ENCODE measurements around the gene NEUROD2. TPM values are rescaled to one million over a fixed set of nuclear protein-coding genes. Genes with fewer than 3 reads are reported as not detected.

The NEUROD2 gene
- total RNA-seq, 1 experiment from 2014 or later = not detected

DNA sequence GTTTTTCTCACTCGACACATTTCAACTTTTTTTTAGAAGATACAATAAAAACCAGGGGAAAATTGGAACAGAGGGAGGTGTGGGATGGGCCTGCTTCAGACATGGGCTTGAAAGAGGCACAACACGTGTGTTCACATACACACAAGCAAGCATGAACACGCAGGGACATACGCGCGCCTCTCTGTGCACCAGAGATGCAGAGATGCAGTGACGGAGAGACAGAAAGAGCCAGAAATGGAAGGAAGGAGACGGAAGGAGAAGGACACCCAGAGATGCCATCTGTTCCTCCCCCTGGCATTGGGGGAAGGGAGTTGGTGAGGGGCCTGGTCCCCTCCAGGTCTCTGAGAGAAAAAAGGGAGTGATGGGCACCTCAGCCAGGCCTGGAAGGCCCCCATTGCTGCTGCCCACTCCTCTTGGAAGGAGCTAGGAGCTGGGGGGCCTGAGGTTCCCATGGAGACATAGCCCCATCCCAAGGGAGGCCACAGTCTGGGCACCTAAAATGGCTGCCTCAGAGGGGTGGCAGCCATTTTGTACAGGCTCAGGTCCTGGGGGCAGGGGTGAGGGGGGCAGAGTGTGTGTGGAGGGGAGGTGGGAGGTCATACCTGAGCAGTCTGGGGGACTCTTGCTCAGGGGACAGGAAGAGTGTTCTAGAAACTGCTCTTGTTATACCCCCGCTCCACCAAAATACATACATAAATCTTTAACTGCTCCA lies 3.8 kb upstream of the NEUROD2 start:
- DNase-seq (ENCODE audit: low read depth, low spot score) = no peak
- no peak for ATAC-seq
- no peaks in the 10 kb centered on the region for H3K9me3 ChIP-seq (ENCODE audit: control insufficient read depth, insufficient read depth, low read depth, low read length)
- ChIA-PET CTCF (no interaction called here), POLR2A (no interaction called here)
- no peaks in the 10 kb centered on the region for H3K36me3 ChIP-seq (ENCODE audit: control insufficient read depth, insufficient read depth, low read length)
- H3K4me3 ChIP-seq (ENCODE audit: low read depth in 2 of 2, low read length in 2 of 2) = no peak overlapping the region
- H3K4me1 ChIP-seq (ENCODE audit: control insufficient read depth, insufficient read depth, low read length) = no peaks in the 10 kb centered on the region
- no peaks in the 10 kb centered on the region; the same call in 1 of the 2 replicates for H3K27me3 ChIP-seq (ENCODE audit: control insufficient read depth, insufficient read depth, low read length)
- no peak overlapping the region for H3K27ac ChIP-seq (ENCODE audit: low read length)
- BruUV-seq (replicated peaks) = no TSS peak
- TF ChIP-seq, protein P1, sequence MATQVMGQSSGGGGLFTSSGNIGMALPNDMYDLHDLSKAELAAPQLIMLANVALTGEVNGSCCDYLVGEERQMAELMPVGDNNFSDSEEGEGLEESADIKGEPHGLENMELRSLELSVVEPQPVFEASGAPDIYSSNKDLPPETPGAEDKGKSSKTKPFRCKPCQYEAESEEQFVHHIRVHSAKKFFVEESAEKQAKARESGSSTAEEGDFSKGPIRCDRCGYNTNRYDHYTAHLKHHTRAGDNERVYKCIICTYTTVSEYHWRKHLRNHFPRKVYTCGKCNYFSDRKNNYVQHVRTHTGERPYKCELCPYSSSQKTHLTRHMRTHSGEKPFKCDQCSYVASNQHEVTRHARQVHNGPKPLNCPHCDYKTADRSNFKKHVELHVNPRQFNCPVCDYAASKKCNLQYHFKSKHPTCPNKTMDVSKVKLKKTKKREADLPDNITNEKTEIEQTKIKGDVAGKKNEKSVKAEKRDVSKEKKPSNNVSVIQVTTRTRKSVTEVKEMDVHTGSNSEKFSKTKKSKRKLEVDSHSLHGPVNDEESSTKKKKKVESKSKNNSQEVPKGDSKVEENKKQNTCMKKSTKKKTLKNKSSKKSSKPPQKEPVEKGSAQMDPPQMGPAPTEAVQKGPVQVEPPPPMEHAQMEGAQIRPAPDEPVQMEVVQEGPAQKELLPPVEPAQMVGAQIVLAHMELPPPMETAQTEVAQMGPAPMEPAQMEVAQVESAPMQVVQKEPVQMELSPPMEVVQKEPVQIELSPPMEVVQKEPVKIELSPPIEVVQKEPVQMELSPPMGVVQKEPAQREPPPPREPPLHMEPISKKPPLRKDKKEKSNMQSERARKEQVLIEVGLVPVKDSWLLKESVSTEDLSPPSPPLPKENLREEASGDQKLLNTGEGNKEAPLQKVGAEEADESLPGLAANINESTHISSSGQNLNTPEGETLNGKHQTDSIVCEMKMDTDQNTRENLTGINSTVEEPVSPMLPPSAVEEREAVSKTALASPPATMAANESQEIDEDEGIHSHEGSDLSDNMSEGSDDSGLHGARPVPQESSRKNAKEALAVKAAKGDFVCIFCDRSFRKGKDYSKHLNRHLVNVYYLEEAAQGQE (IDR thresholded peaks at IDR 0.05; ENCODE audit: insufficient read depth in 1 of 2, low read depth in 2 of 2, low read length in 1 of 2) = no peak
- TF ChIP-seq POLR2AphosphoS5 (IDR thresholded peaks at IDR 0.05; ENCODE audit: low read depth, low read length) (no peak), SIN3A (IDR thresholded peaks at IDR 0.05; ENCODE audit: borderline replicate concordance, insufficient read depth, low read depth, low read length) (no peak), TCF7L2 (IDR thresholded peaks at IDR 0.05; ENCODE audit: low read depth, low read length) (no peak)
- TF ChIP-seq, protein P2, sequence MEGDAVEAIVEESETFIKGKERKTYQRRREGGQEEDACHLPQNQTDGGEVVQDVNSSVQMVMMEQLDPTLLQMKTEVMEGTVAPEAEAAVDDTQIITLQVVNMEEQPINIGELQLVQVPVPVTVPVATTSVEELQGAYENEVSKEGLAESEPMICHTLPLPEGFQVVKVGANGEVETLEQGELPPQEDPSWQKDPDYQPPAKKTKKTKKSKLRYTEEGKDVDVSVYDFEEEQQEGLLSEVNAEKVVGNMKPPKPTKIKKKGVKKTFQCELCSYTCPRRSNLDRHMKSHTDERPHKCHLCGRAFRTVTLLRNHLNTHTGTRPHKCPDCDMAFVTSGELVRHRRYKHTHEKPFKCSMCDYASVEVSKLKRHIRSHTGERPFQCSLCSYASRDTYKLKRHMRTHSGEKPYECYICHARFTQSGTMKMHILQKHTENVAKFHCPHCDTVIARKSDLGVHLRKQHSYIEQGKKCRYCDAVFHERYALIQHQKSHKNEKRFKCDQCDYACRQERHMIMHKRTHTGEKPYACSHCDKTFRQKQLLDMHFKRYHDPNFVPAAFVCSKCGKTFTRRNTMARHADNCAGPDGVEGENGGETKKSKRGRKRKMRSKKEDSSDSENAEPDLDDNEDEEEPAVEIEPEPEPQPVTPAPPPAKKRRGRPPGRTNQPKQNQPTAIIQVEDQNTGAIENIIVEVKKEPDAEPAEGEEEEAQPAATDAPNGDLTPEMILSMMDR (IDR thresholded peaks at IDR 0.05) = no peak
- in situ Hi-C loops (cut with HindIII; ENCODE audit: low pct_unique_long_range_greater_than_20kb, low sequenced_read_pairs) = no loop called here
- intact Hi-C loops (cut with micrococcal nuclease; ENCODE audit: unreplicated experiment) = no loop called here

DNA sequence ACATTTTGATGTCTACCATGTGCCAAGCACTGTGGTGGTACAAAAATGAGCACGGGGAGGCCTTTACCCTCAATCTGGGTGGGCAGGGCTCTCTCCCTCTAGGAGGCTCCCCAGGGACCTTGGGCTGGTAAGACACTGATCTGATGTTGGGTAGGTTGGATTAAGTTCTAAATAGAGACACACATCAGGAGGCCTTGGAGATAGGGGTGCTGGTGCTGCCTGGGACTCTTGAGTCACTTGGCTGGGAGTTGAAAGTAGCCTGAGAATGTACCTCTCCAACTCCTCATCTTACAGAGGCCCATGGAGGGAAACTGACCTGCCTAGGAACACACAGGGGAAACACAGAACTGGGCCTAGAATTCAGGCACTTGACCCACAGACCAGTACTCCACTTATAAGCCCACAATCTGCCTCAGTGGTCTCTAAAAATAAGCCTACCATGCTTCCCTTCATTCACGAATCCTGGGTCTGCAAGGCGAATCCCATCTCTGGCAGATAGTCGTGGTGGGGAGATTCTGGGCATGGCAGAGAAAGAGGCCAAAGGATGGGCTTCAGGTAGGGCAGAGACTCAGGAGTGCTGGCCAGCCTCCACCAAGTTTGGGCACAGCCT lies 1.8 kb upstream of the NEUROD2 start:
- no TSS peak for BruUV-seq (replicated peaks)
- TF ChIP-seq TCF7L2 (IDR thresholded peaks at IDR 0.05; ENCODE audit: low read depth, low read length) (no peak), SIN3A (IDR thresholded peaks at IDR 0.05; ENCODE audit: borderline replicate concordance, insufficient read depth, low read depth, low read length) (no peak), POLR2AphosphoS5 (IDR thresholded peaks at IDR 0.05; ENCODE audit: low read depth, low read length) (no peak)
- TF ChIP-seq, protein P2 (IDR thresholded peaks at IDR 0.05) = no peak
- TF ChIP-seq, protein P1 (IDR thresholded peaks at IDR 0.05; ENCODE audit: insufficient read depth in 1 of 2, low read depth in 2 of 2, low read length in 1 of 2) = no peak
- Histone ChIP-seq H3K4me3 (ENCODE audit: low read depth in 2 of 2, low read length in 2 of 2) (no peak overlapping the region), H3K36me3 (ENCODE audit: control insufficient read depth, insufficient read depth, low read length) (no peaks in the 10 kb centered on the region), H3K4me1 (ENCODE audit: control insufficient read depth, insufficient read depth, low read length) (no peaks in the 10 kb centered on the region), H3K9me3 (ENCODE audit: control insufficient read depth, insufficient read depth, low read depth, low read length) (no peaks in the 10 kb centered on the region), H3K27ac (ENCODE audit: low read length) (no peak overlapping the region), H3K27me3 (ENCODE audit: control insufficient read depth, insufficient read depth, low read length) (peaks cover 1% of the 10 kb centered on the region; the same call in 1 of the 2 replicates)
- in situ Hi-C loops (cut with HindIII; ENCODE audit: low pct_unique_long_range_greater_than_20kb, low sequenced_read_pairs) (no loop called here), intact Hi-C loops (cut with micrococcal nuclease; ENCODE audit: unreplicated experiment) (no loop called here)
- DNase-seq (ENCODE audit: low read depth, low spot score) (no peak), ATAC-seq (no peak)
- ChIA-PET CTCF (interaction anchor here (0.7 kb wide), 1 partner anchor 13 kb away, joined by 4 read pairs; no protein-coding TSS in a partner anchor), POLR2A (no interaction called here)
